Activated B cell treated with CpG ODN at 0.5 μM for 24 hours (primary cell): ENCODE data around the gene SPTA1. TPM values are rescaled to one million over a fixed set of nuclear protein-coding genes. Genes with fewer than 3 reads are reported as not detected.

Experiments used
- ATAC-seq: fragments of 200-7000 bp; cut with Tn5 transposase; one replicate; pipeline ENCODE4 v1.10.0; 2021; ENCODE audit warnings: low read depth, mild to moderate bottlenecking, moderate library complexity
- CTCF ChIA-PET: fragments of 350-600 bp; sonication (Branson Sonifier 250); formaldehyde crosslinking; loops from one replicate; lab custom pipeline; 2021; ENCODE audit warnings: antibody characterized with exemption; lab: Charles Lee
- POLR2A ChIA-PET: fragments of 350-600 bp; sonication (Branson Sonifier 250); formaldehyde crosslinking; loops from one replicate; lab custom pipeline; 2021; ENCODE audit warnings: antibody characterized with exemption; lab: Charles Lee
- DNase-seq: peaks from one replicate; pipeline ENCODE4 v3.0.0; 2022
- H3K27ac Mint-ChIP-seq: one replicate; pipeline ENCODE4 v1.8.0; 2020; ENCODE audit warnings: mixed read lengths
- H3K27me3 Mint-ChIP-seq: one replicate; pipeline ENCODE4 v1.8.0; 2021; ENCODE audit warnings: mixed read lengths
- H3K36me3 Mint-ChIP-seq: one replicate; pipeline ENCODE4 v1.8.0; 2021; ENCODE audit warnings: low read depth, mixed read lengths
- H3K4me1 Mint-ChIP-seq: one replicate; pipeline ENCODE4 v1.8.0; 2021; ENCODE audit warnings: mixed read lengths
- H3K4me3 Mint-ChIP-seq: one replicate; pipeline ENCODE4 v1.8.0; 2020; ENCODE audit warnings: mild to moderate bottlenecking, mixed read lengths
- H3K9me3 Mint-ChIP-seq: one replicate; pipeline ENCODE4 v1.8.0; 2020; ENCODE audit warnings: mixed read lengths
- intact Hi-C: fragments of 100-400 bp; cut with micrococcal nuclease; formaldehyde crosslinking; loops from one replicate; pipeline ENCODE4 v1.15.1; 2024
- total RNA-seq: library from RNA; stranded (reverse); gene quantifications from 2 replicates; pipeline ENCODE4 v1.2.3, GENCODE V29; 2022
- TF ChIP-seq, protein P1 (sequence below): fragments of 200-600 bp; IDR thresholded peaks from one replicate; pipeline ENCODE4 v1.8.0; 2022; ENCODE audit warnings: antibody characterized with exemption, mild to moderate bottlenecking

SPTA1 gene
- total RNA-seq, 1 donor from 2014 or later = not detected

DNA sequence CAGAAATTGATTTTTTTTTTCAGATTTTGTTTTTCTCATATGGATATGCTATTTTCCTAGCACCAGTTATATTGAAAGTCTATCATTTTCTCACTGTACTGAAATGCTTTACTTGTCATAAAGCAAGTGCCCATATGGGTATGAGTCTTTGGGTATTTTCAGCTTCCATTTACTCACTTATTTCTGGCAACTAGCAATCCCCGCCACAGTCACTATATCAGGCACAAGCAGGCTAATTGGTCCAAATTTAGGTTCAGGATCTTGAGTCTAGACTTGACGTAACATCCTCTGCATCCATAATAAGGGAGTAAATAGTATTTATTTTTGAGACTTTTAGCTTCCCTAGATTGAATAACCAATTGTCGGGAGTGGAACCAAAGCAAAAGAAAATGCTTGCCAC lies 109.0 kb downstream of the SPTA1 start:
- CTCF ChIA-PET = interaction anchor here (0.7 kb wide), 1 partner anchor 1900 kb away, joined by 3 read pairs; the partner anchor contains the start of gene NES
- Mint-ChIP-seq H3K4me1 (no peaks in the 10 kb centered on the region), H3K36me3 (no peaks in the 10 kb centered on the region), H3K27me3 (peaks cover 6% of the 10 kb centered on the region), H3K9me3 (no peaks in the 10 kb centered on the region), H3K27ac (no peak overlapping the region), H3K4me3 (no peak overlapping the region)
- DNase-seq (no peak), ATAC-seq (no peak)
- TF ChIP-seq, protein P1, sequence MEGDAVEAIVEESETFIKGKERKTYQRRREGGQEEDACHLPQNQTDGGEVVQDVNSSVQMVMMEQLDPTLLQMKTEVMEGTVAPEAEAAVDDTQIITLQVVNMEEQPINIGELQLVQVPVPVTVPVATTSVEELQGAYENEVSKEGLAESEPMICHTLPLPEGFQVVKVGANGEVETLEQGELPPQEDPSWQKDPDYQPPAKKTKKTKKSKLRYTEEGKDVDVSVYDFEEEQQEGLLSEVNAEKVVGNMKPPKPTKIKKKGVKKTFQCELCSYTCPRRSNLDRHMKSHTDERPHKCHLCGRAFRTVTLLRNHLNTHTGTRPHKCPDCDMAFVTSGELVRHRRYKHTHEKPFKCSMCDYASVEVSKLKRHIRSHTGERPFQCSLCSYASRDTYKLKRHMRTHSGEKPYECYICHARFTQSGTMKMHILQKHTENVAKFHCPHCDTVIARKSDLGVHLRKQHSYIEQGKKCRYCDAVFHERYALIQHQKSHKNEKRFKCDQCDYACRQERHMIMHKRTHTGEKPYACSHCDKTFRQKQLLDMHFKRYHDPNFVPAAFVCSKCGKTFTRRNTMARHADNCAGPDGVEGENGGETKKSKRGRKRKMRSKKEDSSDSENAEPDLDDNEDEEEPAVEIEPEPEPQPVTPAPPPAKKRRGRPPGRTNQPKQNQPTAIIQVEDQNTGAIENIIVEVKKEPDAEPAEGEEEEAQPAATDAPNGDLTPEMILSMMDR = no peak
- intact Hi-C loops = no loop called here
- POLR2A ChIA-PET = no interaction called here

DNA sequence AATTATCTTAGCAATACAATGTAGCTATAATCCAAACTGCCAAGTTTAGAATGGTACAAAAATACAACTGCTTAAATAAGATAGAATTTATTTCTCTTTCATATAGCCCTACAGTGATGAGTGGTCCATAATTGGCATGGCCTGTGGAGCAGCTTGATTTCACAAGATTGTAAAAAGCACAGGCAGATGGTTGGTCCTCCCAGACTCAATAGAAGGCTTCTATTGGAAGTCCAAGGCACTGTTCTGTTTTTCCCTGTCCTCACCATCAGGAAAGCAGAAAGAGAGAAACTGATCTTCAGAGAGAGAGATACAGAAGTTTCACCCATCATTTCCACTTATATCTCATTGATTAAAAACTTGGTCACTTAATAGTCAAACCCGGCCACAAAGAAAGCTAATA lies 114.3 kb downstream of the SPTA1 start:
- Mint-ChIP-seq H3K36me3 (no peaks in the 10 kb centered on the region), H3K9me3 (no peaks in the 10 kb centered on the region), H3K27me3 (peaks cover 7% of the 10 kb centered on the region), H3K4me1 (no peaks in the 10 kb centered on the region), H3K27ac (no peak overlapping the region), H3K4me3 (no peak overlapping the region)
- TF ChIP-seq, protein P1 = no peak
- intact Hi-C loops = no loop called here
- DNase-seq (no peak), ATAC-seq (no peak)
- ChIA-PET POLR2A (no interaction called here), CTCF (interaction anchor here (1.0 kb wide), 1 partner anchor 54 kb away, joined by 3 read pairs; no protein-coding TSS in a partner anchor)

DNA sequence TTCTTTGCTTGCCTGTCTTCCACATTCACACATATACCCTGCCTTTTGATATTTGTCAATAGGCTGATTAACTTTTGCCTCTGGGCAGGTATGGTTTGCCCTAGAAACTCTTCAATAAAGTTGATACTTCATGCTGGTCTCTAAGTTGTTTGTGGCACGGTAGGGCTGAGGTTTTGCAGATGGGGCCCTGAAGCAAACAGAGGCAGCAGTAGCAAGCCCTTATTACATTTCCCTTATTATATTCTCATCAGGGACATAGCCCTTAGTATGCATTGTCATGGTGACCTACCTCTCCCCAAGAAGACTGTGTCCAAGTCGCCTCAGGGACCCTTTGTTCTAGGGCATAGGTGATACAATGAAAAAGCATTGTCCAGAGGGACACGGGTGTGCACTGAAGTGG lies 116.0 kb downstream of the SPTA1 start, which contains the start of gene OR6P1:
OR6P1 (minus strand) TSS at position 101 of the 400 bp plus-strand sequence. CDS start 6,976 bp downstream, outside the sequence.
- Mint-ChIP-seq H3K36me3 (no peaks in the 10 kb centered on the region), H3K4me1 (no peaks in the 10 kb centered on the region), H3K4me3 (no peak within 1 kb of the TSS), H3K9me3 (no peaks in the 10 kb centered on the region), H3K27ac (no peak within 1 kb of the TSS), H3K27me3 (peaks cover 7% of the 10 kb centered on the region)
- POLR2A ChIA-PET = no interaction called here
- intact Hi-C loops = no loop called here
- DNase-seq (no peak), ATAC-seq (no peak)
- TF ChIP-seq, protein P1 = no peak
- CTCF ChIA-PET = no interaction called here

DNA sequence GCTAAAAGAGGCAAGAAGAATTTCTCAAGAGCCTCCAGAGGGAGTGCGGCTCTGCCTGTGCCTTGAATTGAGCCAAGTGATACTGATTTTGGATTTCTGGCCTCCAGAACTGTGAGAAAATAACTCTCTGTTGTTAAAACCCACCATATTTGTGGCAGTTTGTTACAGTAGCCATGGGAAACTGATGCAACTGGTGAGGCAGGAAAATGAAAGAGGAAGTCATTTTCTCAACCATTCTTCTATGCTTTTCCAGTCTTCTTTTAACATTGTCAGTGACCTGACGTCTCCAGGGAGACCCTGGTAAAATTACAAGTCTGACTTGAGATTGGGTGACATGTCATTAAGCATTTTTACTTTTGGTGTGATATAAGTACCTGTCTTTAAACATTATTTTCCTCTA lies 121.9 kb downstream of the SPTA1 start:
- Mint-ChIP-seq H3K27ac (peak overlapping the region; percentile 3), H3K27me3 (peaks cover under 1% of the 10 kb centered on the region), H3K9me3 (no peaks in the 10 kb centered on the region), H3K36me3 (no peaks in the 10 kb centered on the region), H3K4me3 (no peak overlapping the region), H3K4me1 (peaks cover 15% of the 10 kb centered on the region)
- intact Hi-C loops = no loop called here
- ChIA-PET POLR2A (no interaction called here), CTCF (no interaction called here)
- peak; percentile 54 for ATAC-seq
- no peak for DNase-seq
- TF ChIP-seq, protein P1 = no peak

DNA sequence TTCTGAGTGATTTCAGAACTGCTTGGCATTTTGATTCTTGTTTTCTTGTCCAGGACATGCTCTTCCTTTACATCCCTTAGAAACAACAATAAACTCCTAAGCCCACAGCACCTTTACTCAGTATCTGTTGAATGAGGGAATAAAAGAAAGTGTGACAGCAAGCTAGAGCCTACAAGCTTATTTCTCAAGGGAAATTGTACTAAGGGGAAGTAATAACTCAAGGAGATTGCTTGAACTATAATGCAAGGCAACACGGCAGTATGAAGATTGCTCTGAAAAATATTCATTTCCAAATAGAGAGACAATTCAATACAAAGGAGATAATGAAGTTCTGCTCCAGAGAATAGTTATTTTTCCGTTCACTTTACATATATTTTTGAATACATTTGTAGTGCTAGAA lies 122.7 kb downstream of the SPTA1 start:
- POLR2A ChIA-PET = no interaction called here
- intact Hi-C loops = no loop called here
- TF ChIP-seq, protein P1 = no peak
- DNase-seq (no peak), ATAC-seq (peak; percentile 58)
- peaks cover 15% of the 10 kb centered on the region for H3K4me1 Mint-ChIP-seq
- peak overlapping the region; percentile 13 for H3K27ac Mint-ChIP-seq
- H3K27me3 Mint-ChIP-seq = peaks cover 2% of the 10 kb centered on the region
- H3K36me3 Mint-ChIP-seq = no peaks in the 10 kb centered on the region
- no peaks in the 10 kb centered on the region for H3K9me3 Mint-ChIP-seq
- no peak overlapping the region for H3K4me3 Mint-ChIP-seq
- CTCF ChIA-PET = interaction anchor here (1.1 kb wide), 1 partner anchor 434 kb away, joined by 3 read pairs; no protein-coding TSS in a partner anchor

Other genes starting within 250 kb of the SPTA1 start
- gene OR10K1, start 224.9 kb downstream of the SPTA1 start, total RNA-seq = not detected in 2 replicates
- gene OR10R2, start 214.5 kb downstream of the SPTA1 start, total RNA-seq = not detected in 2 replicates
- gene OR6Y1, start 132.3 kb downstream of the SPTA1 start, total RNA-seq = not detected in 2 replicates
- not detected in 2 replicates for gene OR6P1, start 116.1 kb downstream of the SPTA1 start, total RNA-seq
- not detected in 2 replicates for gene OR10X1, start 106.8 kb downstream of the SPTA1 start, total RNA-seq
- gene OR10Z1, start 81.4 kb downstream of the SPTA1 start, total RNA-seq = not detected in 2 replicates
- gene OR6K2, start 13.9 kb upstream of the SPTA1 start, total RNA-seq = not detected in 2 replicates
- not detected in 2 replicates for gene OR6K3, start 34.0 kb upstream of the SPTA1 start, total RNA-seq
- gene OR6K6, start 68.0 kb upstream of the SPTA1 start, total RNA-seq = not detected in 2 replicates
- not detected in 2 replicates for gene OR6N1, start 85.5 kb upstream of the SPTA1 start, total RNA-seq
- not detected in 2 replicates for gene OR6N2, start 94.5 kb upstream of the SPTA1 start, total RNA-seq
- 14.2 and 17.3 TPM in 2 replicates for gene MNDA, start 144.6 kb upstream of the SPTA1 start, total RNA-seq
- gene PYHIN1, start 244.8 kb upstream of the SPTA1 start, total RNA-seq = 5.4 and 5.8 TPM in 2 replicates